Uterus (tissue), 2 donors: ENCODE results near the gene RNF128.

Experiments
- POLR2A ChIP-seq, 2 donors: fragments of 450-650 bp; IDR thresholded peaks; one replicate each; pipeline ENCODE4 v1.6.1; 2016; ENCODE audit warnings: antibody characterized with exemption in 2 of 2, mild to moderate bottlenecking in 1 of 2, moderate library complexity in 1 of 2
- TF ChIP-seq, protein P1 (sequence below), 4 experiments: fragments of 200-600 bp in 2 of 4; fragments of 450-650 bp in 2 of 4; sonication (generic) in 2 of 4; IDR thresholded peaks; one replicate each; pipeline ENCODE4 v1.5.1; 2016 to 2019; ENCODE audit warnings: antibody characterized with exemption in 4 of 4, mild to moderate bottlenecking in 2 of 4, moderate library complexity in 1 of 4

DNA sequence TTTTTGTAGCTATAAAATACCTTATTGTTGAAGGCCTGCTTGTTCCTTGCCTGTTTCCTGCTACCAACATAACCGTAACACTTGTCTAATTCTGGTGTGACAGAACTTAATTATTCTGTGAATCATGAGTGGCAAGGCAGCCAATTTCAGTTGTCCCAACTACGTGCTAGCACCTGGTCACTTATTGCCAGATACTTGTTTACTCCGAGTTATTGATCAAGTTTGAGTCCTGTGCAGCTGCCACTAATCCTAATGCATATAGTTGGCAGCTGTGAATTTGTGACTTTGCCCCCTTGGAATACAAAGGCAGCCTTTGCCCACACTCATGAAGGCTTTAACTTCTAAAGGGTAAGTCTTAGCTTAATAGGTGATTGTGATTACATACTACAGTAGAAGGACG, 7.8 kb upstream of the RNF128 start:
- TF ChIP-seq, protein P1, sequence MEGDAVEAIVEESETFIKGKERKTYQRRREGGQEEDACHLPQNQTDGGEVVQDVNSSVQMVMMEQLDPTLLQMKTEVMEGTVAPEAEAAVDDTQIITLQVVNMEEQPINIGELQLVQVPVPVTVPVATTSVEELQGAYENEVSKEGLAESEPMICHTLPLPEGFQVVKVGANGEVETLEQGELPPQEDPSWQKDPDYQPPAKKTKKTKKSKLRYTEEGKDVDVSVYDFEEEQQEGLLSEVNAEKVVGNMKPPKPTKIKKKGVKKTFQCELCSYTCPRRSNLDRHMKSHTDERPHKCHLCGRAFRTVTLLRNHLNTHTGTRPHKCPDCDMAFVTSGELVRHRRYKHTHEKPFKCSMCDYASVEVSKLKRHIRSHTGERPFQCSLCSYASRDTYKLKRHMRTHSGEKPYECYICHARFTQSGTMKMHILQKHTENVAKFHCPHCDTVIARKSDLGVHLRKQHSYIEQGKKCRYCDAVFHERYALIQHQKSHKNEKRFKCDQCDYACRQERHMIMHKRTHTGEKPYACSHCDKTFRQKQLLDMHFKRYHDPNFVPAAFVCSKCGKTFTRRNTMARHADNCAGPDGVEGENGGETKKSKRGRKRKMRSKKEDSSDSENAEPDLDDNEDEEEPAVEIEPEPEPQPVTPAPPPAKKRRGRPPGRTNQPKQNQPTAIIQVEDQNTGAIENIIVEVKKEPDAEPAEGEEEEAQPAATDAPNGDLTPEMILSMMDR (IDR thresholded peaks at IDR 0.05), result no peak
- no peak for TF ChIP-seq POLR2A (IDR thresholded peaks at IDR 0.05)
